NB4 (cell line): Measurements from ENCODE around the gene SERINC3.

Source experiments
- DNase-seq: peaks from one replicate; pipeline ENCODE4 v3.0.0; 2010; ENCODE audit warnings: low read depth
- H3K4me3 ChIP-seq: one replicate; pipeline ENCODE4 v1.5.1; 2011; ENCODE audit warnings: mild to moderate bottlenecking, low read depth, low read length, moderate library complexity
- CTCF ChIP-seq: IDR thresholded peaks from one replicate; pipeline ENCODE4 v1.5.1; 2012; ENCODE audit warnings: low read depth, low read length
- MAX ChIP-seq: IDR thresholded peaks from 2 replicates; pipeline ENCODE4 v1.6.1; 2011; ENCODE audit warnings: low read depth, low read length
- MYC ChIP-seq: IDR thresholded peaks from 2 replicates; pipeline ENCODE4 v1.6.1; 2011; ENCODE audit warnings: low read depth, low read length
- POLR2A ChIP-seq: IDR thresholded peaks from 2 replicates; pipeline ENCODE4 v1.6.1; 2011; ENCODE audit warnings: mild to moderate bottlenecking; ENCODE audit not compliant: insufficient read length; ENCODE audit errors: extremely low read depth

The SERINC3 gene

GRCh38 chr20:44541992-44542391, 20.1 kb upstream of the SERINC3 start:
- no peak for TF ChIP-seq MAX
- no peak for TF ChIP-seq POLR2A
- TF ChIP-seq CTCF: no peak
- TF ChIP-seq MYC: no peak
- no peak overlapping the region for H3K4me3 ChIP-seq
- no peak for DNase-seq

GRCh38 chr20:44540834-44541233, 19.0 kb upstream of the SERINC3 start:
- DNase-seq: no peak
- H3K4me3 ChIP-seq: no peak overlapping the region
- TF ChIP-seq MAX (no peak), CTCF (no peak), MYC (no peak), POLR2A (no peak)

- TF ChIP-seq POLR2A (no peak), CTCF (no peak), MYC (no peak), MAX (no peak)
- H3K4me3 ChIP-seq: no peak overlapping the region
- no peak for DNase-seq
Observed at GRCh38 chr20:44537993-44538392, 16.1 kb upstream of the SERINC3 start.

- DNase-seq: peak; percentile 22
Observed at GRCh38 chr20:44536175-44536574, 14.3 kb upstream of the SERINC3 start.

GRCh38 chr20:44533928-44534327, 12.1 kb upstream of the SERINC3 start:
- no peak overlapping the region for H3K4me3 ChIP-seq
- no peak for DNase-seq
- TF ChIP-seq CTCF (no peak), MYC (no peak), POLR2A (no peak), MAX (no peak)

More at GRCh38 chr20:44536175-44536574, 14.3 kb upstream of the SERINC3 start:
- TF ChIP-seq MYC (no peak), CTCF (no peak), MAX (no peak), POLR2A (no peak)
- H3K4me3 ChIP-seq: no peak overlapping the region

GRCh38 chr20:44532981-44533331, 11.1 kb upstream of the SERINC3 start:
- TF ChIP-seq MYC: no peak
- no peak for TF ChIP-seq POLR2A
- no peak for DNase-seq
- no peak overlapping the region for H3K4me3 ChIP-seq
